OCI-M2 (cell line): Measurements from ENCODE around the gene TFPT.
A peak's percentile ranks its signal among the peaks of the same experiment; 100 is the strongest.

Experiments
- DNase-seq: peaks from one replicate; lab custom pipeline; 2025; ENCODE audit not compliant: unreplicated experiment; lab: John Stamatoyannopoulos, UW

The TFPT gene

DNA sequence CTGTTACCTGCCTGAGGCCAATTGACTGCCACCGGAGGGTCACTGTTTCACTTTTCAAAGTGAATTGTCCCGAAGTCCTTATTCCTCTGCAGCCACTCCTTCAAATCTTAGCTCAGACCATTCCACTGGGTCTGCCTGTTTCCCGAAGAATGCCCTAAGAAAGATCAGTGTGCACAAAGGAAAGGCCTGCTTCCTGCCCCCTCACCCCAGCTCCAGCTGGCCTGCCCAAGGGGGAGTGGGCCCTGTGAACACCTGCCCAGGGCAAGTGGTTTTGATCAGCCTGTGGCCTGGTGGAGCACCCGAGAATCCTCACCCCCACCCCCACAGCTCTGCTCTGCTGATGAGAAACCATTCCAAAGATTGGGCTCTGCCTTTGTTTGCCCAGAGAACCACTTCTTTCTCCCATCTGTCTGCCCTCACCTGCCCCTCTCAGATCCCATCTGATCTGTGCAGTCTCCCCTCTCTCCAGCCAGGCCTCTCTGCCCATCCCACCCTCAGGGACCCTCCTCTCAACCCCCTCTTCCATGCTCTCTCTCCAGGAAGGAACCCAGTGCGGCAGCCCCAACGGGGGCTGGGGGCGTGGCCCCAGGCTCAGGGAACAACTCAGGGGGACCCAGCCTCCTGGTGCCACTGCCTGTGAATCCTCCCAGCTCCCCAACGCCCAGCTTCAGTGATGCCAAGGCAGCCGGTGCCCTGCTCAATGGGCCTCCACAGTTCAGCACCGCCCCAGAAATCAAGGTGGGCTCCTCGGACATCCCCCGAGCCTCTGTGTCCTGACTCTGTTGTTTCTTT, 33.8 kb upstream of the TFPT start:
- DNase-seq = no peak

DNA sequence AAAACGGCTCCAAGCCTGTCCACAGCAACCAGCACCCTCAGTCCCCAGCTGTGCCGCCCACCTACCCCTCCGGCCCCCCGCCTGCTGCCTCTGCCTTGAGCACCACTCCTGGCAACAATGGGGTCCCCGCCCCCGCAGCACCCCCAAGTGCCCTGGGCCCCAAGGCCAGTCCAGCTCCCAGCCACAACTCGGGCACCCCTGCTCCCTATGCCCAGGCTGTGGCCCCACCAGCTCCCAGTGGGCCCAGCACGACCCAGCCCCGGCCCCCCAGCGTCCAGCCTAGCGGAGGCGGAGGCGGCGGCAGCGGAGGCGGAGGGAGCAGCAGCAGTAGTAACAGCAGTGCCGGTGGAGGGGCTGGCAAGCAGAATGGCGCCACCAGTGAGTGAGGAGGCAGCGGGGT, 32.7 kb upstream of the TFPT start:
- DNase-seq = no peak

DNA sequence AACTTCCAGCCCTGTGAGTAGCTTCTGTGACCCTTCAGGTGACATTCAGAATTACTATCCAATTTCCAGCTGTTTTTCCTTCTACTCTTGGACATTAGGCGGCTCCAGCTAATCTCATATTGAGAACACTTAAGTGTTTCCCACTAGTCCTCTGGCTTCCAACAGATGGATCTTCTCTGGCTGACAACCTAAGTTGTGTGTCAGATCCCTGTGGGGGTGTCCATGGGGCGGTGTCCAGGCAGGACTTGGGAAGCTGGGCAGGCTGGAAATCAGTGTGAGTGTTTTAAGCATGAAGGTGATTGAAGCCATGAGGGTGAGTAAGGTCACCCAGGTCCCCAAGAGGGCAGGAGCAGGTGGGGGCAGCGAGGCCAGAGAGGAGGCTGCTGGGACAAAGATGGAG, 32.2 kb upstream of the TFPT start:
- DNase-seq = no peak

DNA sequence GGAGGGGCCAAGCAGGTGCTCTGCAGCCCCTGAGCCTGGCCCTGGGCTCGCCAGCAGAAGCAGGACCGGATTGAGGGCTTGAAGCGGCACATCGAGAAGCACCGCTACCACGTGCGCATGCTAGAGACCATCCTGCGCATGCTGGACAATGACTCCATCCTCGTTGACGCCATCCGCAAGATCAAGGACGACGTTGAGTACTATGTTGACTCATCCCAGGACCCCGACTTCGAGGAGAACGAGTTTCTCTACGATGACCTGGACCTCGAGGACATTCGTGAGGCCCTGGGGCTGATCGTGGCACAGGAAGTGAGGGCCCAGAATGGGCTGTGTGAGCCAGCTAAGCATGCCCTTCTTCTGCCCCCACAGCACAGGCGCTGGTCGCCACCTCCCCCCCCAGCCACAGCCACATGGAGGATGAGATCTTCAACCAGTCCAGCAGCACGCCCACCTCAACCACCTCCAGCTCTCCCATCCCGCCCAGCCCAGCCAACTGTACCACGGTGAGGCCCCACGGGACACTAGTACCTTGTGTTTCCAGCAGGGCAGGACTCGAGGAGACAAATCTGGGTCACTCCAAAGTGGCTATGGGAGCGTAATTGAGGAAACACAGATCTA, 30.2 kb upstream of the TFPT start:
- no peak for DNase-seq

DNA sequence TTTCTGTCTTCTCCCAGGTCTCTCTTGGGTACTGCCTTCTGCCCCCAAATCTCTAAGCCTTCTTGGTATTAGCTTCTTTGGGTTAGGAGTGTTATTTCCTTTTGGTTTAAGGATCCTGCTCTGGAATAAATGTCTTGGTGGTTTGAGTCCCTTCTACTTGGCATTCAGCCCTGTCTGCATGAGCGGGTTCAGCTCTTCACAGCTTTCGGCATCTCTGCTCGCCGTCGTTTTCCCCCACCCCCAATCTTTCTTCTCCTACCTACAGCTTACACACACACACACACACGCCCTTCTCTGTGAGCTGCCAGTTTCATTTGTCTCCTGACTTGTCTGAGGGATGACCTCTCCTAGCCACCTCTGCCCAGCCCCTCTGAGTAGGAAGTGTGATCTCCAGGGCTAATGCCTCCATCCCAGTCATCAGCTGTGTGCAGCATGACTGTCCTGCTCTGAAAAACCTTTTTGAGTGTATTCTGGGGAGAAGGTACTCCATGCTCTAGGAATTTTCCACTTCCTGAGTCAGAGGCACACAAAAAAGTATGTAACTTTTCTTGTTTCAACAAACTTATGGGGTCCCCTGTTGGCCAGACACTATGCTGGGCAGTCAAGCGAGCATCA, 26.8 kb upstream of the TFPT start:
- DNase-seq = no peak

DNA sequence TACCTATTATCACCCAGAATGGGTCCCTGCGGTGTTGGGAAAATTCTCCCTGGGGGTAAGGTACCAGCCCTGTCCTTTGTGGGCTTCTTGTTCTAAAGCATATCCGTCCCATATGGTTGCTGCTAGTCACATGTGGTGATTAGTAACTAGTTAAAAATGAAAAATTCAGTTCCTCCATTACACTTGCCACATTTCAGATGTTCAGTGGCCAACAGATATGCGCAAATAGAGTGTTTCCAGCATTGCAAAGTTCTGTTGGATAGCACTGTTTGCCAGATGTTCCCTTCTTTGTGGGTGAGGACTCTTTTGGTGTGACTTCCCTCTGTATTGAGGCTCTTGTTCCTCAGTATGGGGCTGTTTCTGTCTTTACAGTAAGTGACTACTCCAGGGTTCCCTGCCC, 25.9 kb upstream of the TFPT start:
- no peak for DNase-seq

DNA sequence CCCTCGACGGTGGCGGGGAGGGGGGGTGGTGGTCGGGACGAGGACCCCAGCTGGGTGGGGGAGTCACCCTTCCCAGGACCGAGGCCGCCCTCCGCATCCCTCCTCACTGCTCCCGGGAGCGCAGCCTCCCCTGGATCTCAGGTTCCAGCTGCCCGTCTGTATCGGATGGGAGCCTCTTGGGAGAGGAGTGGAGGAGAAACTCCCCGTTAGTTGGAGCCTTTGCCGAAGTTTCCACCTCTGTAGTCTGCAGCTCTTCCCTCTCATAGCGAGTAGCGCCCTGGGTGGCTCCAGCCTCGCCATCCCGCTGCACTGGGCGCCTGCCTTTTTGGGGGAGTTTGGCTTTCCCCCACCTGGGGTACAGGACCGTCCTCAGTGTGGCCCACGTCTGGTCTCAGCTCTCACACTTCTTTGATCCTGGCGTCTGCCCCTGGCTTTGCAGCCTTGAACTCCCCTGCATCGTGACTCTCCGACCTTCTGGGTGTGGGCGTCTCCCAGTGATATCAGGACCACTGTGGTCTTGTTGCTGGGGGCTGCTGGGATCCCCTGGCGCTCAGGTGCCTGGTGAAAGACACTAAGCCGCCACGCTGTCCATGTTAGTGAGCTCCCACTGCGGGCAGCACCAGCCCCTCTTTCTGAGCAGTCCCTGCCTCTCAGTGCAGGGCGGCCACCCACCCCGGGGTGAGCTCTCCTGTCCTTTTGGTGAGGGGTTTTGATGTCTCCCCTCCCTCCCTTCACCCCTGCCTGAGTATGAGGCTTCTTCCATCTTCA, 23.2 kb upstream of the TFPT start:
- DNase-seq = no peak

DNA sequence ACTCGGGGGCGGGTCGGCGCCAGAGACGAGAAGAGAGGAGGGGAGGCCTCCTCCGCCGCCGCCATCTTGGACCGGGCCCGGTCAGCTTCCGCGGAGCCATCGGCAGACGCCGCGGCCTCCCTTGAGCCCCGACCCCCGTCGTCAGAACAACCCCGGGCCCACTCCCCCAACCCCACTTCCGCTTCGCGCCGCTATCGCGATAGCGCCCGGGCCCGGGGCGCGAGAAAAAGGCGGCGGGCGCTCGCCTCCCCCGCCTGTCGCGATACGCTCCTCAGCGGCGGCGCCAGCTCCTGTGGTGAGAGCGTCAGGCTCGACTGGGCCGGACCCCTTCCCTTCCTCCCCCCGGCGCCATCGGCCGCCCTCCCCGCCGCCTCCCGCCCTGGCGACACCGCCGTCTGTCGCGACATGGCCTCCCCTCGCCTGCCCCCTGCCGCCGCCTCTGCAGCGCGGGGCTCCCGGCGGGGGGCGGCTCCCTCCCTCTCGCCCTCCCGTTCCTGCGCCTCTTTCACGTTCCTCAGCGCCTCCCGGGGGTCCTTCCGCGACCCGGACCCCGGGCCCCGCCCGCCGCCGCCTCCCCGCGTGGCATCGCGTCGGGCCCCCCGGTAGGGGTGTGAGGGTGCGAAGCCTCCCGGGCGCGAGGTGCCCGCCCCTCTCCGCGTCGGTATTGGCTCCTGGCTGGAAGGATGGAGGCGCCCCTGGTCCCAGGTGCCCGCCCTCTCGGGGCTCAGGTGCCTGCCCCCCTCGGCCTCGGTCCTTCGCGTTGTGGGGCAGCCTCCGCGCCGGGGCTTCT, 22.4 kb upstream of the TFPT start, which contains the start of gene CNOT3:
Gene CNOT3 (plus strand): TSS at position 64 of the 790 bp plus-strand sequence. CDS start 5,217 bp downstream, outside the sequence.
- DNase-seq = no peak

DNA sequence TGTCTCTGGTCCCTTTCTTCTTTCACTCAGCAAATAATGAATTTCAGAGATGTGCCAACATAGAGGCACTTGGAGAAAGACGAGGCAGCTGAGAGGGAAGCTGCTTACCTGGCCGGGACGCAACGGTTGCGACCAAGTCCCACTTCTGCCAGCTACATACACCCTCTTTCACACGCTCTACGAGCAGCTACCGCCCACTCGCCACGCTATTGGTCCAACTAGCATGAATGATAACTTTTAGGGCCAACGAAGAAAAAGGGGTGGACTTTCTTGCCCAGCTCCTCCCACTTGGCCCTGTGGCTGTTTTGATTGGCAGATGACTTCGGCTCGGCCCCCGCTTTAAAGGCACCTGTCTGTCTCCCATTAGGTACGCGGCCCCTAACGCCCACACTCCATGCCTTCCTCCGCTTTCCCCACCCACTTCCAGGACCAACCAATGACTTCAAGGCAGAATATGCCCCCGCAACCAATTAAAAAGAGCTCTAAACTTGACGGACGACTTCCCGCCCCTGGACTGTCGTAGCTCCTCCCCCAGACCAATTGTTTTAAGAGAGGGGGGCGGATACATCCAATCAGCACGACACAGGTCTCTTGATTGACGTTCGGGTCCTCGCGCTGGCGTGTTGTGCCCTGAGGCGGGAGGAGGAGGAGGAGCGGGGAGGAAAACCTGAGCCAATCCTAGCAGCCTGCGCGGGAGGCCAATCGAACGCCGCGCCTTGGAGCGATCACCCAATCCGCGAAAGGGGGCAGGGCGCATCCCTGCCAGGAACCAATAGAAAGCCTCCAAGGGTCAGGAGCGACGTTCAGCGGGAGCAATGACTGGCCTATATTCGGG, 21.6 kb upstream of the TFPT start:
- peak; percentile 99 for DNase-seq

DNA sequence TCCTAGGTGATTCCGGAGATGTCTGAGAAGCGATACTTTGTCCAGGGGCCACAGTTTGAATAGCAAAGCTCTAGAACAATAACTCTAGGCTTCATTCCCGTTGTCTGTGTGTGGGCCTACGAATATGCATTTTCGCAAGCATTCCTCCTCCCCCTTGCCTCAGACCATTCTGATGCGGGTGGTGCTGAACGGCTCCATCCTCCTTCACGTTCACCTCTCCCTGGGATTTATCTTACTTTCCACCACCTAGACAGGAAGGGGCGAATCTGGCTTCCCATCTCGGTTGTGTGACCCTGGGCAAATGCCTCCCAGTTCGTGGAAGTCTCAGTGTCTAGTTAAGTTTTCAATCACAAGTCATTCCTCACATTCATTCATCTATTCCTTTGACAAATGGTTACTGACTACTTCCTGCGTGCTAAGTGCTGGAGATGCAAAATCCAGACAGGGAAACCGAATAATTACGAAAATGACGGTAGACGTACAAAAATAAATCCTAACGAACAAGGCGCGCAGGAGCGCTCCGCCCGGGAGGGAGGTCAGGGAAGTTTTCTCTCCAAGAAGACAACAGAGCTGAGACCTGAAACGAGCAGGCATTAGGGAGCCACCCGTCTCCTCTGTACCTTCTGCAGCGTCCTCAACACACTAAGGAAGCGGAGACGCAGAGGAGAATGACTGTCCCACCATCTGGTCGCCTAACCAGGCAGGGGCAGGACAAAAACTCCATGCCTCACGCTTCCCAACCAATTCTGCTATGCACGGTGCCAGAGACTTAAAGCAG, 20.8 kb upstream of the TFPT start:
- no peak for DNase-seq

DNA sequence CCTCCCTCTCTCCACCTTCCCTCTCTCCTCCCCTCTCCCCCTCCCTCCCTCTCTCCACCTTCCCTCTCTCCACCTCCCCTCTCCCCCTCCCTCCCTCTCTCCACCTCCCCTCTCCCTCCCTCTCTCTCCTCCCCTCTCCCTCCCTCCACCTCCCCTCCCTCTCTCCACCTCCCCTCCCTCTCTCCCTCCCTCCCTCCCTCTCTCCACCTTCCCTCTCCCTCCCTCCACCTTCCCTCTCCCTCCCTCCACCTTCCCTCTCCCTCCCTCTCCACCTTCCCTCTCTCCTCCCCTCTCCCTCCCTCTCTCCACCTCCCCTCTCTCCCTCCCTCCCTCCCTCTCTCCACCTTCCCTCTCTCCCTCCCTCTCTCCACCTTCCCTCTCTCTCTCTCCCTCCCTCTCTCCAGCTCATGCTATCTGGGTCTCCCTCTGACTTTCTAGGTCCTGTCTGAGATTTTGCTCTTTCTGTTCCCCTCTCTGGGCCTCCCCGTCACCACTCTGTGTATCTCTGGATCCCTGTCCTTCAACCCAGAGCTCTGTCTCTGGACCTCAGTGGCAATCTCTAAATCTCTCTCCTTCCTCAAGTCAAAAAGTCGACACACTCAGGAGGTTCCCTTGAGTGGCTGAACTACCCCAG, 18.6 kb upstream of the TFPT start:
- DNase-seq = no peak

DNA sequence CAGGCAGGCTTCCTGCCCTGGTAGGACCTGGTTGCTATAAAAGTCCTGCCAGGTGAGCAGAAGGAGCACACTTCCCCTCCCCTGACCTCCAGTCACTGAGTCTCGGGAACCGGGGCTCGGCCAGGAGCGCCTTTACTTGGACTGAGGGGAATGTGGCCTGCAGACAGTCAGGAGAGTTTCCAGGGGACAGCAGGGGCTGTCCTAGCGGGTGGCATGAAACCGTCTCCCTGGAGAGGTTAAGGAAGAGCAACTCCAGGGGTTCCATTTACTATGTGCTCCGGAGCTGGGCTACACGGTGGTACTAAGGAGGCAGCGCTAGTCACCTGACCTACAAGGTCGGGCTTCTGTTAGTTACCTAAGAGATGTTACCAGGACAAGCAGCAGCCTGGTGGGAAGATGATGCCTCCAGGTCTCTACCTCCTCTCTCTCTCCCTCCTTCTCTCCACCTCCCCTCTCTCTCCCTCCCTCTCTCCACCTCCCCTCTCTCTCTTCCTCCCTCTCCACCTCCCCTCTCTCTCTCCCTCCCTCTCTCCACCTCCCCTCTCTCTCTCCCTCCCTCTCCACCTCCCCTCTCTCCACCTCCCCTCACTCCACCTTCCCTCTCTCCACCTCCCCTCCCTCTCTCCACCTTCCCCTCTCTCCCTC, 18.0 kb upstream of the TFPT start:
- no peak for DNase-seq

DNA sequence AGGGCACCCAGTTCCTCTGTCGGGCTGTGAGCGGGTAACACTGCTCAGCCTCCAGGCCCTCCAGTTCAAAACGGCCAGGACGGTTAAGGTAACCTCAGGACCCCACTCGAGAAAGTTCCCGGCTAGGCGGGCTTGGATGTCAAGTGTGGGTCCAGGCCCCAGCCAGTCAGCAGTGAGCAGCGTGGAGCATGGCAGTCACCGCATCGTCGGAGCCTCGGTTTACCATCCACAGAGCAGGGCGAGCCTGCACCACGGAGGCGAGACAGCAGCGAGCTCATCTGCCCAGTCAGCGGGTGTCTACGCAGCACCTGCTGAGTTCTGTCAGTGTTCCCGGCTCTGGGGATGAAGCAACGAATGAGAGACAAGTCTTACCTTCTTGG, 14.2 kb upstream of the TFPT start:
- DNase-seq = no peak

DNA sequence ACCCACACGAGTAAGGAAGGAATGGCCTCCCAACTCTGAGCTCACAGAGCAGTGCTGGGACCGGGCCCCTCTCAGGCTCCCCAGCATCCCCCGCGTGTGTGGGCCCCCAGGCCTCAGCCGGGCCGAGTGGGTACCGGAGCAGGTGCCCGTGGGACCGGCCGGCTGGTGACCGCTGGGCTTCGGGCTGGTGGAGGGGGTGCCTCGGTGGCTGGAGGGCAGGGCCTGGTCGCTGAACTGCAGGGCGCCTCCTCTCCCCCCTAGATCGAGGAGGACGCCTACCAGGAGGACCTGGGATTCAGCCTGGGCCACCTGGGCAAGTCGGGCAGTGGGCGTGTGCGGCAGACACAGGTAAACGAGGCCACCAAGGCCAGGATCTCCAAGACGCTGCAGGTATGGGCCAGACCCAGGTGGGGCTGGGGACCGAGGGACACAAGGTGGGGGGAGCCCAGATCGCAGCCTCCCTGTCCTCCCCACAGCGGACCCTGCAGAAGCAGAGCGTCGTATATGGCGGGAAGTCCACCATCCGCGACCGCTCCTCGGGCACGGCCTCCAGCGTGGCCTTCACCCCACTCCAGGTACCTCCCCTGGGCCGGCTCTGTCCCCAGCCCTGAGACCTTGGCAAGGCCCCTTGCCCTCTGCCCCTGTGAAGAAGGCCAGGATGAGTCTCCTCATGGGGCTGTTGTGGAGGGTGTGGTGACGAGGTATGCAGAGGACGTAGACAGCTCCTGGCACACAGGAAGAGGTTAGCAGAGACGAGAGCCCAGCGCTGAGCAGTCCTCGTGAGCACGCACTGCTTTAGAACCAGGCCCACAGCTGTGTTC, 13.5 kb upstream of the TFPT start:
- DNase-seq = no peak

DNA sequence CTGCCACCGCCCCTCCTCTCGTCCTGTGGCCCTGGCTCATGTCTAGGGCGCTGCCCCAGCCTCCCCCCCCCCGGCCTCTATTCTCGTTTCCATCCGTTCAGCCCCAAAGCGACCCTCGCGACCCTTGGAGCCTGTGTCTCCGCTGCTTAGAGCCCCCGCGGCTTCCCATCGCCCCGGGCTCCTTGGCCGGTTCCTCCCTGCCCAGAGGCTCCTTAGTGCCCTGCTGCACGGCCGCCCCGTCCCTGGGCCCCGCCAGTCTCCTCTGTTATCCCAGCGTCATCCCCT, 12.9 kb upstream of the TFPT start:
- DNase-seq = no peak

DNA sequence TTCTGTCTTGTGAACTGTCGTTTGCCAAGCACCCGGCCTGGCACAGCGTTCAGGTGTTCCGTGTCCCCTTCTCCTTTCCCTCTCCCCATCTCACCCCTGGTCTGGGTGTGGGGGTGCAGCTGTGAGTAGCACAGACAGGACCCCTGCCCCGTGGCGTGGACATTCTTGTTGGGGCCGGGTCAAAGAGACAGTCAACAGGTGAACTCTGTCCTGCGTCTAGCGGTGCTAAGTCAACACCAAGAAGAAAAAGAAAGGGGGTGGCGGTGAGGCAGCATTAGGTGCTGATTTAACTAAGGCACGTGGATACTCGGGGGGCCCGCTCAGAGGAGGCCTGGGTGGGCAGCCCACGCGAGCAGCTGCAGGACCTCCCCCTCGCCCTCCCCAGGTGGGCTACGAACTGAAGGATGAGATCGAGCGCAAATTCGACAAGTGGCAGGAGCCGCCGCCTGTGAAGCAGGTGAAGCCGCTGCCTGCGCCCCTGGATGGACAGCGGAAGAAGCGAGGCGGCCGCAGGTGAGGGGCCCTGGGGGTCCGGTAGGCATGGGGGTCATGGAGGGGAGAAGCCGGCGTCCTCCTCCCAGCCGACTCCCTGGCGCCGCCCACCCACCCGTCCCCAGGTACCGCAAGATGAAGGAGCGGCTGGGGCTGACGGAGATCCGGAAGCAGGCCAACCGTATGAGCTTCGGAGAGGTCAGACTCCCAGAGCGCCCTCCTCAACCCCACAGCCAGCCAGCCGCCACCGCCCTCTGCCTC, 12.4 kb upstream of the TFPT start:
- DNase-seq = no peak

DNA sequence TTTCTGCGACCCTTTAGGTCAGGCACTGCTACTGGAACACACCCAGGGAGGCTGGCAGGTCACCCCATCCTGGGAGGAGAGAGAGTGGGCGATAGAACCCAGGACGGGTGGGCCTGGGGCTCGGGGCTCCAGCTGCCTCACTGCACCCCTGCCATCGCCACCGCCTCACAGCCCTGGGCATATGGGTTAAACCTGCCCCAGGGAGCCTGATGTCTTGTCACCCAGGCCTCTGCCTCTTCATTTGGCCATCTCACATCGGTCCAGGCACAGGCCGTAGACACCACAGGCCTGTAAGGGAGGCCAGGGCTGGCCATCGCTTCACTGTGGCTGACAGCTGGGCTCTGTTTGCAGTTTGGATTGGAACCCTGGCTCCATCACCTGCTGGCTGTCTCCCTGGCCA, 10.3 kb upstream of the TFPT start:
- DNase-seq = no peak
